ENCODE data around the gene MEG3. TPM values are rescaled to one million over a fixed set of nuclear protein-coding genes. Genes with fewer than 3 reads are reported as not detected.
A peak's percentile ranks its signal among the peaks of the same experiment; 100 is the strongest.

The MEG3 gene
- total and polyA plus RNA-seq, 2 donors from 2014 or later = 24.0 to 29.6 TPM

DNA sequence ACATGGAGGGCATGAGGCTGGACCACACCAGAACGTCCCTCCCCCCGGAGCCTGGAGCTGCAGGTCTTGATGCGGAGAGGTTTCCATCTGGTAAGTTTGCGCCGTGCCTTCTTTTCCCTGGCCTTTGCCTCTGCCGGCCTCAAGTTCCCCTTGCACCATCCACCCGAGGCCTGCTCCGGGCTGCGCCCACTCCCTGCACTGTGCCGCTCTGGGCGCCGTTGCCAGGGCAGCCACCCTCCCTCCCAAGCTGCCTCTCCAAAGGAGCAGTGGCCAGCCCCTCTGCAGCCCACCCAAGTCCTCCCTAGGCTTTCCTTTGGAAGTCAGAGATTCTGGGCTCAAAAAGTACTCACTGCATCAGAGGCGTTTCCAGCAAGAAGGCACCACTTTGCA is 46.2 kb upstream of the MEG3 start:
- Histone ChIP-seq H3K36me3 (ENCODE audit: control insufficient read depth in 2 of 3, insufficient read depth in 3 of 3, low read length in 3 of 3) (no peaks in the 10 kb centered on the region), H3K4me1 (ENCODE audit: control insufficient read depth in 2 of 3, insufficient read depth in 2 of 3, low read depth in 1 of 3, low read length in 3 of 3) (no peaks in the 10 kb centered on the region), H3K9ac (ENCODE audit: low read length in 3 of 3) (no peak overlapping the region), H3K27me3 (ENCODE audit: control insufficient read depth, insufficient read depth, low read length) (no peaks in the 10 kb centered on the region), H3K27ac (ENCODE audit: low read depth in 2 of 2, low read length in 2 of 2) (no peak overlapping the region), H3K4me3 (ENCODE audit: low read length in 3 of 3) (no peak overlapping the region), H3K9me3 (ENCODE audit: control insufficient read depth in 2 of 3, insufficient read depth in 1 of 3, low read length in 3 of 3) (no peaks in the 10 kb centered on the region)
- TF ChIP-seq, protein P1, sequence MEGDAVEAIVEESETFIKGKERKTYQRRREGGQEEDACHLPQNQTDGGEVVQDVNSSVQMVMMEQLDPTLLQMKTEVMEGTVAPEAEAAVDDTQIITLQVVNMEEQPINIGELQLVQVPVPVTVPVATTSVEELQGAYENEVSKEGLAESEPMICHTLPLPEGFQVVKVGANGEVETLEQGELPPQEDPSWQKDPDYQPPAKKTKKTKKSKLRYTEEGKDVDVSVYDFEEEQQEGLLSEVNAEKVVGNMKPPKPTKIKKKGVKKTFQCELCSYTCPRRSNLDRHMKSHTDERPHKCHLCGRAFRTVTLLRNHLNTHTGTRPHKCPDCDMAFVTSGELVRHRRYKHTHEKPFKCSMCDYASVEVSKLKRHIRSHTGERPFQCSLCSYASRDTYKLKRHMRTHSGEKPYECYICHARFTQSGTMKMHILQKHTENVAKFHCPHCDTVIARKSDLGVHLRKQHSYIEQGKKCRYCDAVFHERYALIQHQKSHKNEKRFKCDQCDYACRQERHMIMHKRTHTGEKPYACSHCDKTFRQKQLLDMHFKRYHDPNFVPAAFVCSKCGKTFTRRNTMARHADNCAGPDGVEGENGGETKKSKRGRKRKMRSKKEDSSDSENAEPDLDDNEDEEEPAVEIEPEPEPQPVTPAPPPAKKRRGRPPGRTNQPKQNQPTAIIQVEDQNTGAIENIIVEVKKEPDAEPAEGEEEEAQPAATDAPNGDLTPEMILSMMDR (IDR thresholded peaks at IDR 0.05; ENCODE audit: borderline replicate concordance, extremely low read depth, insufficient read depth) = no peak
- no peak for FAIRE-seq
- DNase-seq = no peak
- intact Hi-C loops (cut with DNase I) = no loop called here

DNA sequence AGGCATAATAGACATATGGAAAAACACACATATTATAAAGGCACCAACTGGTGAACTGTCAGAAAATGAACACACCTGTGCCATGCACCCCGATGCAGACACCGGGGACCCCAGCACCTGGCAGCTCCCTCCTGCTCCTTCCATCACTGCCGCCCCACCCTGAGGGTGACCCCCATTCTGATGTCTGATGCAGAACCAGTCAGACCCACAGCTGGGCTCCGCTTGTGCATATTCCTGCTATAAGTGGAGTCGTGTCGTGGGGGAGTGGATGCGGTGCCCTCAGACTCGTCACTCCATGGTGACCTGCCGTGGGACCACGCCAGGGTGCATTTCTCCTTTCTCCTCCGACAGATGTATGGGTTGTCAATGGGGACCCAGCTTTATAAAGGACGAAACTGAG is 45.7 kb upstream of the MEG3 start:
- Histone ChIP-seq H3K27ac (ENCODE audit: low read depth in 2 of 2, low read length in 2 of 2) (no peak overlapping the region), H3K9me3 (ENCODE audit: control insufficient read depth in 2 of 3, insufficient read depth in 1 of 3, low read length in 3 of 3) (no peaks in the 10 kb centered on the region), H3K27me3 (ENCODE audit: control insufficient read depth, insufficient read depth, low read length) (no peaks in the 10 kb centered on the region), H3K9ac (ENCODE audit: low read length in 3 of 3) (no peak overlapping the region), H3K4me3 (ENCODE audit: low read length in 3 of 3) (no peak overlapping the region), H3K4me1 (ENCODE audit: control insufficient read depth in 2 of 3, insufficient read depth in 2 of 3, low read depth in 1 of 3, low read length in 3 of 3) (no peaks in the 10 kb centered on the region), H3K36me3 (ENCODE audit: control insufficient read depth in 2 of 3, insufficient read depth in 3 of 3, low read length in 3 of 3) (no peaks in the 10 kb centered on the region)
- no peak for DNase-seq
- FAIRE-seq = no peak
- TF ChIP-seq, protein P1 (IDR thresholded peaks at IDR 0.05; ENCODE audit: borderline replicate concordance, extremely low read depth, insufficient read depth) = no peak
- intact Hi-C loops (cut with DNase I) = no loop called here

DNA sequence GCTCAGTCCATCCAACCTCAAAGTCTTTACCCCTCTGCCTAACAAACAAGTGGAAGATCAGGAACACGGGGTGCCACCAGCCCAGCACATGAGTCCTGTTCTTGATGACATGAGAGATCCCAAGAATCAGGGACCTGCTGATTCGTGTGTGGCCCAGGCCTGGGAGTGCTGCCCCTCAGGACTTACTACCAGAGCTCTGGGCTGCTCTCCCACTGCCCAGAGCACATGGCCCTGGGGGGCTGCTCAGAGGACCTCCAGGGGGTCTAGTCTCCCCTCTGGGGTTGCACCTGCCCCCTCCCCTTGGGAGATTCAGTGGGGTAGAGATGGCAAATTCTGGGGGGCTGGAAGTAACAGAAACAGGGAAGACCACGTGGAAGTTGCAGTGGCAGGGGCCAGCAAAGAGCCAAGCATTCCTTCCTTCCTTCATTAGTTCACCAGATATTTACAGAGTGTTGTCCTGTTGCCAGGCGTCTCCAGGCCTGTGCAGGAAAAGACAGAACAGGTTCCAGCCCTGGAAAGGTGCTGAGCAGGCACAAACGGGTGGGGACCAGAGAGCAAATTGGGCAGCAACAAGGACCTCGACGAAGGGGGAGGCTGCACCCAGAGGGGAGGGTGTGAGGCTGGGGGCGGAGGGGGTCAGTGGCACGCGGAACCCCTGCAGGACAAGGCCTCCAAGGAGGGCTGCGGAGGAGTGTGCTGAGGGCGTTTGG is 45.1 kb upstream of the MEG3 start:
- Histone ChIP-seq H3K36me3 (ENCODE audit: control insufficient read depth in 2 of 3, insufficient read depth in 3 of 3, low read length in 3 of 3) (no peaks in the 10 kb centered on the region), H3K9ac (ENCODE audit: low read length in 3 of 3) (no peak overlapping the region), H3K27me3 (ENCODE audit: control insufficient read depth, insufficient read depth, low read length) (no peaks in the 10 kb centered on the region), H3K4me1 (ENCODE audit: control insufficient read depth in 2 of 3, insufficient read depth in 2 of 3, low read depth in 1 of 3, low read length in 3 of 3) (no peaks in the 10 kb centered on the region), H3K27ac (ENCODE audit: low read depth in 2 of 2, low read length in 2 of 2) (no peak overlapping the region), H3K9me3 (ENCODE audit: control insufficient read depth in 2 of 3, insufficient read depth in 1 of 3, low read length in 3 of 3) (no peaks in the 10 kb centered on the region), H3K4me3 (ENCODE audit: low read length in 3 of 3) (no peak overlapping the region)
- FAIRE-seq (no peak), DNase-seq (peak in 2 of 5 donors; percentile 13 to 33)
- intact Hi-C loops (cut with DNase I) = no loop called here
- TF ChIP-seq, protein P1 (IDR thresholded peaks at IDR 0.05; ENCODE audit: borderline replicate concordance, extremely low read depth, insufficient read depth) = no peak

DNA sequence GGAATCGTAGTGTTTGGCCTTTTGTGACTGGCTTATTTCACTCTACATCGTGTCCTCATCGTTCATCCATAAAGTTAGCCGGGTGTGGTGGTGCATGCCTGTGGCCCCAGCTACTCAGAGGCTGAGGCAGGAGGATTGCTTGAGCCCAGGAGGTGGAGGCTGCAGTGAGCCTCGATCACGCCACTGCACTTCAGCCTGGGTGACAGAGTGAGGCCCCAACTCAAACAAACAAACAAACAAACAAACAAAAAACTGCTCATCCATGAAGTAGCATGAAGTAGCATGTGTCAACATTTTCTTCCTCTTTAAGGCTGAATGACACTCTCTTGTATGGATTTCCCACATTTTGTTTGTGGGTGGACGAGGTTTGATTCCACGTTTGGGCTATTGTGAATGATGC is 44.0 kb upstream of the MEG3 start:
- no peaks in the 10 kb centered on the region for H3K9me3 ChIP-seq (ENCODE audit: control insufficient read depth in 2 of 3, insufficient read depth in 1 of 3, low read length in 3 of 3)
- H3K36me3 ChIP-seq (ENCODE audit: control insufficient read depth in 2 of 3, insufficient read depth in 3 of 3, low read length in 3 of 3) = no peaks in the 10 kb centered on the region
- peak in 2 of 5 donors; percentile 13 to 15 for DNase-seq
- H3K9ac ChIP-seq (ENCODE audit: low read length in 3 of 3) = no peak overlapping the region
- TF ChIP-seq, protein P1 (IDR thresholded peaks at IDR 0.05; ENCODE audit: borderline replicate concordance, extremely low read depth, insufficient read depth) = no peak
- no peak overlapping the region for H3K4me3 ChIP-seq (ENCODE audit: low read length in 3 of 3)
- H3K27me3 ChIP-seq (ENCODE audit: control insufficient read depth, insufficient read depth, low read length) = no peaks in the 10 kb centered on the region
- no peaks in the 10 kb centered on the region for H3K4me1 ChIP-seq (ENCODE audit: control insufficient read depth in 2 of 3, insufficient read depth in 2 of 3, low read depth in 1 of 3, low read length in 3 of 3)
- intact Hi-C loops (cut with DNase I) = no loop called here
- no peak overlapping the region for H3K27ac ChIP-seq (ENCODE audit: low read depth in 2 of 2, low read length in 2 of 2)
- FAIRE-seq = no peak

All from kidney (tissue), 14 donors.